Hepatocyte (in vitro differentiated cells): ENCODE data around the gene RIT1. TPM values are rescaled to one million over a fixed set of nuclear protein-coding genes. Genes with fewer than 3 reads are reported as not detected.

Experiments
- DNase-seq: peaks from one replicate; pipeline ENCODE4 v3.0.0-alpha.2; 2016; ENCODE audit warnings: low spot score
- H2AFZ ChIP-seq: fragments of 200-600 bp; sonication (generic); 2 replicates; pipeline ENCODE4 v1.6.0; 2016; ENCODE audit warnings: antibody characterized with exemption, mild to moderate bottlenecking
- H3K27ac ChIP-seq: fragments of 200-600 bp; sonication (generic); 2 replicates; pipeline ENCODE4 v1.5.1; 2016; ENCODE audit warnings: mild to moderate bottlenecking
- H3K27me3 ChIP-seq: fragments of 200-600 bp; sonication (generic); 2 replicates; pipeline ENCODE4 v1.6.1; 2016
- H3K36me3 ChIP-seq: fragments of 200-600 bp; sonication (generic); replicated peaks from 2 replicates; pipeline ENCODE4 v1.5.1; 2016; ENCODE audit warnings: low read depth; ENCODE audit not compliant: insufficient read depth
- H3K4me1 ChIP-seq: fragments of 200-600 bp; sonication (generic); 2 replicates; pipeline ENCODE4 v1.5.1; 2016; ENCODE audit warnings: mild to moderate bottlenecking, moderate library complexity; ENCODE audit not compliant: insufficient read depth
- H3K4me2 ChIP-seq: fragments of 200-600 bp; sonication (generic); 2 replicates; pipeline ENCODE4 v1.6.0; 2016
- H3K4me3 ChIP-seq: fragments of 200-600 bp; sonication (generic); 2 replicates; pipeline ENCODE4 v1.5.1; 2016; ENCODE audit warnings: mild to moderate bottlenecking
- H3K79me2 ChIP-seq: fragments of 200-600 bp; sonication (generic); 2 replicates; pipeline ENCODE4 v1.6.0; 2017; ENCODE audit warnings: mild to moderate bottlenecking
- H3K9me2 ChIP-seq: fragments of 200-600 bp; sonication (generic); replicated peaks from 2 replicates; pipeline ENCODE4 v1.6.0; 2017; ENCODE audit warnings: mild to moderate bottlenecking; ENCODE audit not compliant: insufficient read depth
- H3K9me3 ChIP-seq: fragments of 200-600 bp; sonication (generic); 2 replicates; pipeline ENCODE4 v1.5.1; 2016; ENCODE audit warnings: low read depth, mild to moderate bottlenecking
- H4K20me1 ChIP-seq: fragments of 200-600 bp; sonication (generic); 2 replicates; pipeline ENCODE4 v1.6.0; 2016; ENCODE audit warnings: mild to moderate bottlenecking; ENCODE audit not compliant: insufficient read depth, poor library complexity, severe bottlenecking
- EZH2 ChIP-seq: fragments of 200-600 bp; sonication (generic); IDR thresholded peaks from 2 replicates; pipeline ENCODE4 v1.6.1; 2016; ENCODE audit warnings: antibody characterized with exemption, mild to moderate bottlenecking, borderline replicate concordance
- EZH2phosphoT487 ChIP-seq: fragments of 200-600 bp; sonication (generic); IDR thresholded peaks from one replicate; pipeline ENCODE4 v1.6.1; 2018; ENCODE audit warnings: antibody characterized with exemption, mild to moderate bottlenecking, low read depth, moderate library complexity; ENCODE audit not compliant: unreplicated experiment, severe bottlenecking
- WGBS: methylation state at CpG from one replicate; pipeline ENCODE4 v1.1.6; 2016; ENCODE audit warnings: low lambda C conversion rate; ENCODE audit errors: missing lambda C conversion rate; 5-methylcytosine and 5-hydroxymethylcytosine counted together
- polyA plus RNA-seq: library from polyadenylated mRNA; unstranded; fragments of >200 nt; fragmentation: Nextera tagmentation; extraction: Ambion mirVana; gene quantifications from 2 replicates; pipeline ENCODE4 v1.2.1, GENCODE V29; 2016
- total RNA-seq: library from RNA; depleted of rRNA; stranded (reverse); fragments of >200 nt; gene quantifications from 2 replicates; pipeline ENCODE4 v1.2.3, GENCODE V29; 2014
- TF ChIP-seq, protein P1 (sequence below): fragments of 200-600 bp; sonication (generic); IDR thresholded peaks from 2 replicates; pipeline ENCODE4 v1.5.1; 2016; ENCODE audit warnings: antibody characterized with exemption, mild to moderate bottlenecking; ENCODE audit not compliant: poor library complexity

The RIT1 gene
- total and polyA plus RNA-seq, 2 experiments from 2014 or later, result 17.6 to 33.5 TPM

- peaks cover 12% of the 10 kb centered on the region for H3K36me3 ChIP-seq
- no peak overlapping the region for H3K4me3 ChIP-seq
- 94% methylated on average over 2 of the region's 2 CpGs for WGBS
- no peaks in the 10 kb centered on the region for H3K9me2 ChIP-seq
- peaks cover 10% of the 10 kb centered on the region for H4K20me1 ChIP-seq
- H3K79me2 ChIP-seq, result peaks cover 67% of the 10 kb centered on the region
- no peaks in the 10 kb centered on the region for H3K27me3 ChIP-seq
- DNase-seq, result no peak
- no peaks in the 10 kb centered on the region for H3K4me1 ChIP-seq
- H2AFZ ChIP-seq, result no peak overlapping the region
- TF ChIP-seq EZH2phosphoT487 (no peak), EZH2 (no peak)
- TF ChIP-seq, protein P1, sequence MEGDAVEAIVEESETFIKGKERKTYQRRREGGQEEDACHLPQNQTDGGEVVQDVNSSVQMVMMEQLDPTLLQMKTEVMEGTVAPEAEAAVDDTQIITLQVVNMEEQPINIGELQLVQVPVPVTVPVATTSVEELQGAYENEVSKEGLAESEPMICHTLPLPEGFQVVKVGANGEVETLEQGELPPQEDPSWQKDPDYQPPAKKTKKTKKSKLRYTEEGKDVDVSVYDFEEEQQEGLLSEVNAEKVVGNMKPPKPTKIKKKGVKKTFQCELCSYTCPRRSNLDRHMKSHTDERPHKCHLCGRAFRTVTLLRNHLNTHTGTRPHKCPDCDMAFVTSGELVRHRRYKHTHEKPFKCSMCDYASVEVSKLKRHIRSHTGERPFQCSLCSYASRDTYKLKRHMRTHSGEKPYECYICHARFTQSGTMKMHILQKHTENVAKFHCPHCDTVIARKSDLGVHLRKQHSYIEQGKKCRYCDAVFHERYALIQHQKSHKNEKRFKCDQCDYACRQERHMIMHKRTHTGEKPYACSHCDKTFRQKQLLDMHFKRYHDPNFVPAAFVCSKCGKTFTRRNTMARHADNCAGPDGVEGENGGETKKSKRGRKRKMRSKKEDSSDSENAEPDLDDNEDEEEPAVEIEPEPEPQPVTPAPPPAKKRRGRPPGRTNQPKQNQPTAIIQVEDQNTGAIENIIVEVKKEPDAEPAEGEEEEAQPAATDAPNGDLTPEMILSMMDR, result no peak
- H3K9me3 ChIP-seq, result no peaks in the 10 kb centered on the region
- no peak overlapping the region for H3K4me2 ChIP-seq
- no peak overlapping the region for H3K27ac ChIP-seq
Observed at GRCh38 chr1:155925506-155925905, 14.4 kb upstream of the RIT1 start.

- Histone ChIP-seq H3K27me3 (no peaks in the 10 kb centered on the region), H3K4me1 (no peaks in the 10 kb centered on the region), H3K9me2 (no peaks in the 10 kb centered on the region), H3K9me3 (no peaks in the 10 kb centered on the region), H3K4me2 (no peak overlapping the region), H3K79me2 (peaks cover 25% of the 10 kb centered on the region), H4K20me1 (no peaks in the 10 kb centered on the region), H3K36me3 (peaks cover 13% of the 10 kb centered on the region), H3K27ac (no peak overlapping the region), H2AFZ (no peak overlapping the region), H3K4me3 (no peak overlapping the region)
- WGBS, result 94% methylated on average over 3 of the region's 3 CpGs
- no peak for DNase-seq
- TF ChIP-seq EZH2, result no peak
- no peak for TF ChIP-seq EZH2phosphoT487
- TF ChIP-seq, protein P1, result no peak
Observed at GRCh38 chr1:155920717-155921116, 9.6 kb upstream of the RIT1 start.

DNA sequence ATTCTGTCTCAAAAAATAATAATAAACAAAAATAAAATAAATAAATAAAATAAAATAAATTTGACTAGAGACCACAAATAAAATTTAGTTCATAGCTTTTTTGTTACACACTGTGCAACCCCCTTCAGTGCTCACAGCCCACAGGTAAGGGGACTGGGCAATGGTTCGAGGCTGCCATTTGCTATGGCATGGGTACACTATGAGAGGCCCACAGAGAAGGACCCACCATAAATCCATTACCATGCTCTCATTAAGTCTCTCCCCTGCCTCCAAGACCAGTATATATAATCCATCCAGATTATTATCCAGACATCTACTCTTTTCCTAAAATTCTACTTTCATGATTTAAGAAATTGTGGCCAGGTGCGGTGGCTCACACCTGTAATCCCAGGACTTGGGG is 8.7 kb upstream of the RIT1 start:
- Histone ChIP-seq H3K9me3 (no peaks in the 10 kb centered on the region), H3K4me3 (no peak overlapping the region), H3K79me2 (peaks cover 21% of the 10 kb centered on the region), H3K4me2 (no peak overlapping the region), H3K27ac (no peak overlapping the region), H3K36me3 (peaks cover 13% of the 10 kb centered on the region), H3K27me3 (no peaks in the 10 kb centered on the region), H3K9me2 (no peaks in the 10 kb centered on the region), H4K20me1 (no peaks in the 10 kb centered on the region), H2AFZ (no peak overlapping the region), H3K4me1 (no peaks in the 10 kb centered on the region)
- no peak for DNase-seq
- 96% methylated on average over 2 of the region's 2 CpGs for WGBS
- TF ChIP-seq EZH2phosphoT487 (no peak), EZH2 (no peak)
- TF ChIP-seq, protein P1, result no peak

DNA sequence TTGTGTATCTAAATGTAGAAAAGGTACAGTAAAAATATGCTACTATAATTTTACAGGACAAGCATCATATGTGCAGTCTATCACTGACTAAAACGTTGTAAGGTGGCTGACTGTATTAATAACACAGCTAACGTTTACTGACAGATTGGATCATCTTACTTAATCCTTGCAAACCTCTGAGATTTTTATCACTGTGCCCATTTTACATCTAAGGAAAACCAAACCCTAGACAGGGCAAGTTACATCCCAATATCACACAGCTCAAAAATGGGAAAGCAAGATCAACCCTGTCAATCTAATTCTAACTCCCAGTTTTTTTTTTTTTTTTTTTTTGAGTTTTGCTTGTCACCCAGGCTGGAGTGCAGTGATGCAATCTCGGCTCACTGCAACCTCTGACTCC is 7.5 kb upstream of the RIT1 start:
- Histone ChIP-seq H3K36me3 (peaks cover 13% of the 10 kb centered on the region), H3K27ac (no peak overlapping the region), H3K9me2 (no peaks in the 10 kb centered on the region), H3K27me3 (no peaks in the 10 kb centered on the region), H4K20me1 (no peaks in the 10 kb centered on the region), H3K79me2 (peaks cover 16% of the 10 kb centered on the region), H3K9me3 (no peaks in the 10 kb centered on the region), H2AFZ (no peak overlapping the region), H3K4me2 (no peak overlapping the region), H3K4me3 (no peak overlapping the region), H3K4me1 (no peaks in the 10 kb centered on the region)
- 89% methylated on average over 3 of the region's 3 CpGs for WGBS
- no peak for DNase-seq
- TF ChIP-seq, protein P1, result no peak
- no peak for TF ChIP-seq EZH2phosphoT487
- TF ChIP-seq EZH2, result no peak
